B cell (primary cell): Measurements from ENCODE around the gene RRP12. TPM values are rescaled to one million over a fixed set of nuclear protein-coding genes. Genes with fewer than 3 reads are reported as not detected.
A peak's percentile ranks its signal among the peaks of the same experiment; 100 is the strongest.

ENCODE experiments used
- ATAC-seq: fragments of 200-7000 bp; cut with Tn5 transposase; one replicate; pipeline ENCODE4 v1.10.0; 2021; ENCODE audit warnings: low read depth, mild to moderate bottlenecking, moderate number of reproducible peaks, moderate library complexity
- CTCF ChIA-PET: fragments of 350-600 bp; sonication (Branson Sonifier 250); formaldehyde crosslinking; loops from one replicate; lab custom pipeline; 2021; ENCODE audit warnings: antibody characterized with exemption, inconsistent platforms; lab: Charles Lee
- POLR2A ChIA-PET: fragments of 350-600 bp; sonication (Branson Sonifier 250); formaldehyde crosslinking; loops from one replicate; lab custom pipeline; 2021; ENCODE audit warnings: antibody characterized with exemption; lab: Charles Lee
- DNase-seq: peaks from one replicate; pipeline ENCODE4 v3.0.0; 2013
- H2AFZ ChIP-seq: 2 replicates; pipeline ENCODE4 v1.6.1; 2012; ENCODE audit warnings: mild to moderate bottlenecking, low read depth, low read length; ENCODE audit not compliant: insufficient read depth, poor library complexity, severe bottlenecking
- H3K27ac ChIP-seq, 2 donors: 1 replicate in 1 of 2; 2 replicates in 1 of 2; pipeline ENCODE4 v1.5.1; 2012 to 2013; ENCODE audit warnings: low read length in 2 of 2, mild to moderate bottlenecking in 2 of 2, moderate library complexity in 1 of 2
- H3K27me3 ChIP-seq, 4 experiments: fragments of 200-600 bp in 1 of 4; sonication (generic) in 1 of 4; replicated peaks in 1 of 4; 1 replicate in 2 of 4; 2 replicates in 2 of 4; pipeline versions ENCODE4 v1.6.1 to v1.7.0; 2013 to 2016; ENCODE audit warnings: low read length in 3 of 4, mild to moderate bottlenecking in 2 of 4, mixed read lengths in 1 of 4, moderate library complexity in 1 of 4; ENCODE audit not compliant: insufficient read depth in 4 of 4, control insufficient read depth in 3 of 4; ENCODE audit errors: control extremely low read depth in 1 of 4
- H3K36me3 ChIP-seq, 2 experiments: replicated peaks in 1 of 2; 1 replicate in 1 of 2; 2 replicates in 1 of 2; pipeline versions ENCODE4 v1.6.1 to v1.7.1; 2013; ENCODE audit warnings: low read length in 1 of 2; ENCODE audit not compliant: insufficient read depth in 2 of 2, control insufficient read depth in 1 of 2; ENCODE audit errors: control extremely low read depth in 1 of 2, extremely low read depth in 1 of 2
- H3K4me1 ChIP-seq, 2 donors: fragments of 200-600 bp in 1 of 2; sonication (generic) in 1 of 2; 1 replicate in 1 of 2; 2 replicates in 1 of 2; pipeline versions ENCODE4 v1.5.1 to v1.6.1; 2013 to 2017; ENCODE audit warnings: low read length in 2 of 2; ENCODE audit not compliant: control insufficient read depth in 2 of 2, insufficient read depth in 2 of 2
- H3K4me2 ChIP-seq: replicated peaks from 2 replicates; pipeline ENCODE3; 2012; ENCODE audit warnings: mild to moderate bottlenecking, low read depth, low read length; ENCODE audit not compliant: poor library complexity, severe bottlenecking
- H3K4me3 ChIP-seq, 5 experiments: fragments of 200-600 bp in 1 of 5; sonication (generic) in 1 of 5; 1 replicate in 3 of 5; 2 replicates in 2 of 5; pipeline versions ENCODE4 v1.5.1 to v1.7.0; 2011 to 2016; ENCODE audit warnings: low read length in 4 of 5, mild to moderate bottlenecking in 4 of 5, low read depth in 2 of 5, control low read depth in 1 of 5, moderate library complexity in 1 of 5; ENCODE audit not compliant: insufficient read depth in 1 of 5; ENCODE audit errors: control extremely low read depth in 1 of 5, extremely low read depth in 1 of 5
- H3K79me2 ChIP-seq: fragments of 200-600 bp; sonication (generic); one replicate; pipeline ENCODE4 v1.6.0; 2016; ENCODE audit warnings: low read length; ENCODE audit not compliant: control insufficient read depth, insufficient read depth
- H3K9ac ChIP-seq: fragments of 200-600 bp; sonication (generic); 2 replicates; pipeline ENCODE4 v1.6.1; 2017; ENCODE audit warnings: mild to moderate bottlenecking, low read length, moderate library complexity
- H3K9me3 ChIP-seq, 3 donors: one replicate each; pipeline versions ENCODE4 v1.6.1 to v1.7.1; 2013; ENCODE audit warnings: low read length in 2 of 3; ENCODE audit not compliant: control insufficient read depth in 2 of 3, insufficient read depth in 1 of 3; ENCODE audit errors: control extremely low read depth in 1 of 3
- H4K20me1 ChIP-seq: 2 replicates; pipeline ENCODE4 v1.6.0; 2012; ENCODE audit warnings: mild to moderate bottlenecking, low read length; ENCODE audit not compliant: insufficient read depth, control insufficient read depth, poor library complexity, severe bottlenecking
- H3K27ac Mint-ChIP-seq: one replicate; pipeline ENCODE4 v1.8.0; 2021; ENCODE audit warnings: mixed read lengths
- H3K27me3 Mint-ChIP-seq: one replicate; pipeline ENCODE4 v1.8.0; 2021; ENCODE audit warnings: mixed read lengths
- H3K4me1 Mint-ChIP-seq: one replicate; pipeline ENCODE4 v1.8.0; 2021; ENCODE audit warnings: mixed read lengths
- H3K4me3 Mint-ChIP-seq: one replicate; pipeline ENCODE4 v1.8.0; 2021; ENCODE audit warnings: mixed read lengths
- H3K9me3 Mint-ChIP-seq: one replicate; pipeline ENCODE4 v1.8.0; 2022; ENCODE audit warnings: mixed read lengths; ENCODE audit not compliant: insufficient read depth
- CTCF ChIP-seq: fragments of 200-600 bp; IDR thresholded peaks from one replicate; pipeline ENCODE4 v1.8.0; 2022; ENCODE audit warnings: antibody characterized with exemption, mild to moderate bottlenecking
- EZH2 ChIP-seq: IDR thresholded peaks from 2 replicates; pipeline ENCODE4 v1.6.1; 2012; ENCODE audit warnings: borderline replicate concordance, low read depth, mild to moderate bottlenecking, moderate library complexity, low read length; ENCODE audit not compliant: insufficient read depth, poor library complexity, severe bottlenecking
- WGBS: methylation state at CpG from one replicate; pipeline ENCODE4 v1.1.5; 2013; ENCODE audit warnings: missing lambda C conversion rate; ENCODE audit not compliant: insufficient coverage; 5-methylcytosine and 5-hydroxymethylcytosine counted together
- intact Hi-C: fragments of 100-400 bp; cut with micrococcal nuclease; formaldehyde crosslinking; loops from one replicate; pipeline ENCODE4 v1.10.0; 2022
- polyA minus RNA-seq: library from RNA; depleted of rRNA, polyadenylated mRNA; stranded (reverse); fragments of >200 nt; gene quantifications from 2 replicates; pipeline ENCODE4 v1.2.3, GENCODE V29; 2012
- polyA plus RNA-seq: library from polyadenylated mRNA; depleted of rRNA; stranded (reverse); fragments of >200 nt; gene quantifications from 2 replicates; pipeline ENCODE4 v1.2.3, GENCODE V29; 2012
- total RNA-seq, 2 donors: library from RNA; stranded (reverse); fragments of 120-200 nt in 1 of 2; gene quantifications; 1 replicate in 1 of 2; 2 replicates in 1 of 2; pipeline versions ENCODE4 v1.2.3 to v1.2.4, GENCODE V29; 2013 to 2022

Gene RRP12
- total RNA-seq (33.6 and 35.7 TPM in 2 replicates), polyA plus RNA-seq (19.3 and 22.8 TPM in 2 replicates), polyA minus RNA-seq (51.0 and 62.0 TPM in 2 replicates)
- 25.6 TPM for total RNA-seq (2013)

GRCh38 chr10:97400665-97401454 lies at the start of gene RRP12:
Gene RRP12 (minus strand): TSS chr10:97401340. CDS start chr10:97401231, 109 bp downstream.
- Histone ChIP-seq H3K4me3 (peak within 1 kb of the TSS; percentile 68 to 98 (median 81)), H2AFZ (peak within 1 kb of the TSS; percentile 64), H3K9me3 (no peaks in the 10 kb centered on the region), H3K79me2 (peaks cover 17% of the 10 kb centered on the region), H3K36me3 (peaks cover 0 to 8% of the 10 kb centered on the region in 2 experiments), H3K4me2 (peak within 1 kb of the TSS; percentile 81), H3K27ac (peak within 1 kb of the TSS; percentile 90 to 94), H3K9ac (peak within 1 kb of the TSS; percentile 83), H3K4me1 (peaks cover 12 to 19% of the 10 kb centered on the region in 2 donors), H3K27me3 (no peaks in the 10 kb centered on the region), H4K20me1 (peaks cover 5% of the 10 kb centered on the region)
- DNase-seq: peak; percentile 97
- TF ChIP-seq CTCF (no peak), EZH2 (no peak)
- H3K9me3 Mint-ChIP-seq: no peaks in the 10 kb centered on the region
- peak within 1 kb of the TSS; percentile 98 for H3K4me3 Mint-ChIP-seq
- intact Hi-C loops: loop anchor here (1.0 kb wide), 7 partner anchors 25 to 286 kb away; partner anchors contain the start of genes ARHGAP19, AVPI1, EXOSC1 and FRAT2
- peaks cover 15% of the 10 kb centered on the region for H3K4me1 Mint-ChIP-seq
- no peaks in the 10 kb centered on the region for H3K27me3 Mint-ChIP-seq
- CTCF ChIA-PET: interaction anchor here (0.6 to 3.0 kb wide), 10 partner anchors 9 to 1171 kb away, joined by 3 to 16 read pairs (median 4); partner anchors contain the start of gene FRAT1
- WGBS: under 1% methylated on average over 33 of the region's 39 CpGs
- peak; percentile 88 for ATAC-seq
- H3K27ac Mint-ChIP-seq: peak within 1 kb of the TSS; percentile 97
- POLR2A ChIA-PET: interaction anchor here (0.7 to 1.6 kb wide), 3 partner anchors 14 to 82 kb away, joined by 3 to 12 read pairs (median 3); partner anchors contain the start of gene FRAT1

GRCh38 chr10:97450828-97451227 lies 49.7 kb upstream of the RRP12 start:
- H3K4me3 ChIP-seq: no peak overlapping the region
- H3K36me3 ChIP-seq: peaks cover 0 to 47% of the 10 kb centered on the region in 2 experiments
- H3K4me1 ChIP-seq: peaks cover 10 to 12% of the 10 kb centered on the region in 2 donors
- Mint-ChIP-seq H3K4me1 (peaks cover 23% of the 10 kb centered on the region), H3K9me3 (no peaks in the 10 kb centered on the region), H3K27me3 (no peaks in the 10 kb centered on the region), H3K4me3 (no peak overlapping the region), H3K27ac (no peak overlapping the region)
- no peaks in the 10 kb centered on the region for H3K9me3 ChIP-seq
- H2AFZ ChIP-seq: no peak overlapping the region
- H3K79me2 ChIP-seq: peaks cover 68% of the 10 kb centered on the region
- 100% methylated on average over 1 of the region's 2 CpGs for WGBS
- no peak for ATAC-seq
- H3K27ac ChIP-seq: no peak overlapping the region
- H3K9ac ChIP-seq: no peak overlapping the region
- no peak overlapping the region for H3K4me2 ChIP-seq
- intact Hi-C loops: no loop called here
- H4K20me1 ChIP-seq: peaks cover 27% of the 10 kb centered on the region
- ChIA-PET CTCF (no interaction called here), POLR2A (no interaction called here)
- no peak for DNase-seq
- TF ChIP-seq CTCF (no peak), EZH2 (no peak)
- H3K27me3 ChIP-seq: no peaks in the 10 kb centered on the region
